Measurements from ENCODE around the gene TRPM2. TPM values are rescaled to one million over a fixed set of nuclear protein-coding genes. Genes with fewer than 3 reads are reported as not detected.

Gene TRPM2
- total and polyA plus RNA-seq, 10 of the 15 experiments (the other 5 are each of a cell fraction or from before 2014, with no cell fraction given): 0.03 to 9.1 (median 2.6) TPM

GRCh38 chr21:44426663-44427191, 73.3 kb downstream of the TRPM2 start (continued):
- TF ChIP-seq NFXL1 (IDR thresholded peaks at IDR 0.05; ENCODE audit: borderline replicate concordance) (no peak), CTCF (IDR thresholded peaks at IDR 0.05 in 2 of 3, conservative IDR thresholded peaks at IDR 0.05 in 1 of 3; ENCODE audit: control insufficient read depth in 2 of 3, extremely low read depth in 1 of 3, insufficient read depth in 1 of 3, low read depth in 3 of 3, low read length in 3 of 3) (no peak), ELK1 (IDR thresholded peaks at IDR 0.05; ENCODE audit: low read depth, low read length) (no peak), NR2F1 (conservative IDR thresholded peaks at IDR 0.05) (no peak), ATF3 (IDR thresholded peaks at IDR 0.05; ENCODE audit: borderline replicate concordance, extremely low read depth, low read depth, low read length) (no peak), KDM1A (IDR thresholded peaks at IDR 0.05; ENCODE audit: borderline replicate concordance) (no peak), MXI1 (IDR thresholded peaks at IDR 0.05; ENCODE audit: low read depth, low read length) (no peak), PBX3 (IDR thresholded peaks at IDR 0.05; ENCODE audit: insufficient replicate concordance, low read depth, low read length) (no peak), CBX5 (IDR thresholded peaks at IDR 0.05; ENCODE audit: low read depth) (no peak)
